GM21528 (cell line): ENCODE data around the gene PLEKHG3.
"Not testable (repeated sequence)": the region's sequence is repeated elsewhere in the genome, so short reads cannot be mapped to it uniquely, and the experiment has no call there.

Source experiments
- ATAC-seq: cut with Tn5 transposase; IDR thresholded peaks from one replicate; pipeline ENCODE4 v1.9.1; 2021; ENCODE audit warnings: mild to moderate bottlenecking, moderate library complexity; ENCODE audit not compliant: unreplicated experiment, low FRiP score

PLEKHG3 gene

GRCh38 chr14:64685371-64686281 lies 18.6 kb upstream of the PLEKHG3 start:
- no peak for ATAC-seq

- ATAC-seq, result no peak
These were observed 18.0 kb upstream of the PLEKHG3 start for GRCh38 chr14:64686282-64686615.

GRCh38 chr14:64688031-64688430 lies 16.2 kb upstream of the PLEKHG3 start:
- no peak for ATAC-seq

- no peak for ATAC-seq
These were observed 15.4 kb upstream of the PLEKHG3 start for GRCh38 chr14:64688811-64689281.

- ATAC-seq, result no peak
These were observed 14.9 kb upstream of the PLEKHG3 start for GRCh38 chr14:64689289-64689688.

- not testable (repeated sequence) for ATAC-seq
These were observed 13.6 kb upstream of the PLEKHG3 start for GRCh38 chr14:64690607-64691006.

GRCh38 chr14:64691376-64691775 lies 12.8 kb upstream of the PLEKHG3 start:
- no peak for ATAC-seq

GRCh38 chr14:64692189-64692985 lies 11.8 kb upstream of the PLEKHG3 start:
- no peak for ATAC-seq

- no peak for ATAC-seq
These were observed 11.0 kb upstream of the PLEKHG3 start for GRCh38 chr14:64692986-64693809.

- no peak for ATAC-seq
These were observed 10.4 kb upstream of the PLEKHG3 start for GRCh38 chr14:64693810-64694165.

GRCh38 chr14:64695071-64695470 lies 9.2 kb upstream of the PLEKHG3 start:
- no peak for ATAC-seq

- no peak for ATAC-seq
These were observed 7.8 kb upstream of the PLEKHG3 start for GRCh38 chr14:64696355-64696857.

GRCh38 chr14:64698903-64699302 lies 5.3 kb upstream of the PLEKHG3 start:
- no peak for ATAC-seq

GRCh38 chr14:64700290-64700689 lies 3.9 kb upstream of the PLEKHG3 start:
- no peak for ATAC-seq

- no peak for ATAC-seq
These were observed 3.3 kb upstream of the PLEKHG3 start for GRCh38 chr14:64700894-64701293.

- no peak for ATAC-seq
These were observed 2.6 kb upstream of the PLEKHG3 start for GRCh38 chr14:64701660-64702059.

- no peak for ATAC-seq
These were observed 1.5 kb upstream of the PLEKHG3 start for GRCh38 chr14:64702493-64703394.

GRCh38 chr14:64703395-64704142 lies 655 bp upstream of the PLEKHG3 start:
- ATAC-seq, result no peak
